Suprapubic skin (tissue), 4 donors: ENCODE results near the gene FMO4. TPM values are rescaled to one million over a fixed set of nuclear protein-coding genes. Genes with fewer than 3 reads are reported as not detected.

Experiments
- DNase-seq, 2 donors: peaks; one replicate each; pipeline ENCODE4 v3.0.0-alpha.2; 2019; ENCODE audit warnings: low spot score in 2 of 2
- H3K27ac ChIP-seq: fragments of 200-600 bp; sonication (generic); one replicate; pipeline ENCODE4 v1.5.1; 2019
- H3K27me3 ChIP-seq: fragments of 200-600 bp; sonication (generic); one replicate; pipeline ENCODE4 v1.5.1; 2019
- H3K36me3 ChIP-seq: fragments of 200-600 bp; sonication (generic); one replicate; pipeline ENCODE4 v1.5.1; 2019
- H3K4me1 ChIP-seq: fragments of 200-600 bp; sonication (generic); one replicate; pipeline ENCODE4 v1.5.1; 2019
- H3K4me3 ChIP-seq: fragments of 200-600 bp; sonication (generic); one replicate; pipeline ENCODE4 v1.5.1; 2019; ENCODE audit warnings: mild to moderate bottlenecking
- H3K9me3 ChIP-seq: fragments of 200-600 bp; sonication (generic); one replicate; pipeline ENCODE4 v1.5.1; 2019
- EP300 ChIP-seq: sonication (generic); formaldehyde crosslinking; IDR thresholded peaks from one replicate; pipeline ENCODE4 v1.6.1; 2017; ENCODE audit warnings: antibody characterized with exemption
- POLR2A ChIP-seq, 2 donors: fragments of 450-650 bp; IDR thresholded peaks; one replicate each; pipeline ENCODE4 v1.6.1; 2017; ENCODE audit warnings: antibody characterized with exemption in 2 of 2, mild to moderate bottlenecking in 2 of 2, moderate library complexity in 2 of 2
- POLR2AphosphoS5 ChIP-seq, 3 donors: sonication (generic); formaldehyde crosslinking; IDR thresholded peaks; one replicate each; pipeline ENCODE4 v1.6.1; 2017; ENCODE audit warnings: antibody characterized with exemption in 3 of 3
- WGBS: methylation state at CpG from one replicate; pipeline ENCODE4 v1.1.5; 2018; 5-methylcytosine and 5-hydroxymethylcytosine counted together
- total RNA-seq, 4 donors: library from RNA; depleted of rRNA; stranded (reverse); fragments of >200 nt; gene quantifications; one replicate each; pipeline ENCODE4 v1.1.0, GENCODE V29; 2016
- TF ChIP-seq, protein P1 (sequence below), 2 donors: fragments of 200-600 bp in 1 of 2; fragments of 450-650 bp in 1 of 2; sonication (generic) in 1 of 2; IDR thresholded peaks; one replicate each; pipeline ENCODE4 v1.5.1; 2016 to 2019; ENCODE audit warnings: antibody characterized with exemption in 2 of 2, mild to moderate bottlenecking in 1 of 2, moderate library complexity in 1 of 2

FMO4 gene
- total RNA-seq, 4 donors from 2014 or later, result 1.5 to 6.6 (median 2.7) TPM

DNA sequence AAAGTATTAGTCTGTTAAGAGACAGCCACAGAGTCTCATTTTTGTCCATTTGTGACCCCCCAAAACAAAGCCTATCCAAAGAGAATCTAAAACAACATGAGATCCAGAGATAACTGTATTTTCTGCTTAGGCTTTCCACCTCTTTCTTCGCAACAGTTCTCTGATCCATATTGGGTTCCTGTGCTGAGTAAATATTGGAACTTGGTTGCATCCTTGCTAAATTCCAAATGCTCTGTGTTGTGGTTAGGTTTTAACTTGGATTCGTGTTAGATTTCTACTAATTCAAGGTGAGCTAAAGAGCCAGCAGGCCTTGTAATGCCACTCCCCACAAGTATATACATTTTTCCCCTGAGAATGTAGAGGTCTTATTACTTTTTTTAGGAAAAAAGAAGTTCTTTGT, 36.4 kb upstream of the FMO4 start:
- Histone ChIP-seq H3K36me3 (no peaks in the 10 kb centered on the region), H3K27me3 (no peaks in the 10 kb centered on the region), H3K9me3 (no peaks in the 10 kb centered on the region), H3K27ac (no peak overlapping the region), H3K4me3 (no peak overlapping the region), H3K4me1 (no peaks in the 10 kb centered on the region)
- DNase-seq, result no peak
- WGBS, result 76% methylated on average over 2 of the region's 2 CpGs
- no peak for TF ChIP-seq POLR2A (IDR thresholded peaks at IDR 0.05)
- no peak for TF ChIP-seq EP300
- TF ChIP-seq, protein P1, sequence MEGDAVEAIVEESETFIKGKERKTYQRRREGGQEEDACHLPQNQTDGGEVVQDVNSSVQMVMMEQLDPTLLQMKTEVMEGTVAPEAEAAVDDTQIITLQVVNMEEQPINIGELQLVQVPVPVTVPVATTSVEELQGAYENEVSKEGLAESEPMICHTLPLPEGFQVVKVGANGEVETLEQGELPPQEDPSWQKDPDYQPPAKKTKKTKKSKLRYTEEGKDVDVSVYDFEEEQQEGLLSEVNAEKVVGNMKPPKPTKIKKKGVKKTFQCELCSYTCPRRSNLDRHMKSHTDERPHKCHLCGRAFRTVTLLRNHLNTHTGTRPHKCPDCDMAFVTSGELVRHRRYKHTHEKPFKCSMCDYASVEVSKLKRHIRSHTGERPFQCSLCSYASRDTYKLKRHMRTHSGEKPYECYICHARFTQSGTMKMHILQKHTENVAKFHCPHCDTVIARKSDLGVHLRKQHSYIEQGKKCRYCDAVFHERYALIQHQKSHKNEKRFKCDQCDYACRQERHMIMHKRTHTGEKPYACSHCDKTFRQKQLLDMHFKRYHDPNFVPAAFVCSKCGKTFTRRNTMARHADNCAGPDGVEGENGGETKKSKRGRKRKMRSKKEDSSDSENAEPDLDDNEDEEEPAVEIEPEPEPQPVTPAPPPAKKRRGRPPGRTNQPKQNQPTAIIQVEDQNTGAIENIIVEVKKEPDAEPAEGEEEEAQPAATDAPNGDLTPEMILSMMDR (IDR thresholded peaks at IDR 0.05), result no peak
- no peak for TF ChIP-seq POLR2AphosphoS5 (IDR thresholded peaks at IDR 0.05)

DNA sequence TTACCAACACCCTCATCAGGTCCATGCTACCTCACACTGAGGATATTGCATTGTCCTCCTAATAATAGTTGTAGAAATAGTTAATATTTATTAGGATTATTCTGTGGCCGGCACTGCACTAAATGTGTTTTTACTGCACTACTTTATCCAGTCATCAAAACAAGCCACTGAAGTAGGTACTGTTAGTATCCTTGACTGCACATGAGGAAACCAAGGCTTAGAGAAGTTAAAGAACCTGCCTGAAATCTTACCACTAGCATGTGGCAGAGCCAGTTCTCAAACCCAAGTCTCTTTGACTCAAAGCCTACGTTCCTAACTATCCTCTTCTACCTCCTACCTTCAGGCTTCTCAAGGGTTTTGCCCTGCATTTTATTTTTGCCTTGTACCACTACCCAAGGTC, 34.7 kb upstream of the FMO4 start:
- H3K4me1 ChIP-seq, result no peaks in the 10 kb centered on the region
- WGBS, result 86% methylated on average over 2 of the region's 2 CpGs
- no peak for DNase-seq
- H3K9me3 ChIP-seq, result no peaks in the 10 kb centered on the region
- H3K27ac ChIP-seq, result no peak overlapping the region
- no peaks in the 10 kb centered on the region for H3K27me3 ChIP-seq
- H3K36me3 ChIP-seq, result no peaks in the 10 kb centered on the region
- H3K4me3 ChIP-seq, result no peak overlapping the region
- TF ChIP-seq POLR2AphosphoS5 (IDR thresholded peaks at IDR 0.05), result no peak
- TF ChIP-seq EP300, result no peak
- TF ChIP-seq, protein P1 (IDR thresholded peaks at IDR 0.05), result no peak
- no peak for TF ChIP-seq POLR2A (IDR thresholded peaks at IDR 0.05)

DNA sequence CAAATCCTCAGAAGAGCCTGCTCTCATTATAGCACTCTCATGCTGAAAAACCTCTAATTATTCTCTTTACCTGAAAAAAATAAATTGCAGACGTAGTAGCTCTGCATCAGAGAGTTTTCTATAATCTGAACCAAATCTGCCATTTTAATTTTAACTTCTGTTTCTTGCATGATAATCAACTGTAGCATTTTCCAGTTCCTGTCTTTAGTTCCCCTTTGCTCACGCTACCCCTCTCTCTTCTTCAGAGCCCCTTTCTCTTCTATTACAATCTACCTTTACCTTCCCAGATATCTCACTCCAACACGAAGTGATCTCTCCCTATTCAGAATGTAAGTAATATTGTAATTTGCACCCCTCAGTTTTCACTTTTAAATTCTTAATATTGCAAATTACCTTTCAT, 34.3 kb upstream of the FMO4 start:
- Histone ChIP-seq H3K4me1 (no peaks in the 10 kb centered on the region), H3K9me3 (no peaks in the 10 kb centered on the region), H3K27ac (no peak overlapping the region), H3K36me3 (no peaks in the 10 kb centered on the region), H3K4me3 (no peak overlapping the region), H3K27me3 (no peaks in the 10 kb centered on the region)
- WGBS, result 77% methylated on average over 3 of the region's 3 CpGs
- TF ChIP-seq EP300 (no peak), POLR2A (IDR thresholded peaks at IDR 0.05) (no peak), POLR2AphosphoS5 (IDR thresholded peaks at IDR 0.05) (no peak)
- TF ChIP-seq, protein P1 (IDR thresholded peaks at IDR 0.05), result no peak
- no peak for DNase-seq

DNA sequence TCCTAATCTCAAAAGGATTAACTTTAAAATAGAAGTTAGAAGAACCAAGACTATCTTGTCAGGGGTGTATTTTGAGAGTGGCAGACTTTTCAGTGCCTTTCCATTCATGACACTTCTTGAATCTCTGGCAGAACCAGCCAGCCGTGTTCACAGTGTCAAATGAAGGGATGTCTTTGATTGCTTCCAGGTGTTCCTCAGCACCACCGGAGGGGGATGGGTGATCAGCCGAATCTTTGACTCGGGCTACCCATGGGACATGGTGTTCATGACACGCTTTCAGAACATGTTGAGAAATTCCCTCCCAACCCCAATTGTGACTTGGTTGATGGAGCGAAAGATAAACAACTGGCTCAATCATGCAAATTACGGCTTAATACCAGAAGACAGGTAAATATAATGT, 33.4 kb upstream of the FMO4 start:
- H3K4me3 ChIP-seq, result no peak overlapping the region
- no peak for TF ChIP-seq POLR2A (IDR thresholded peaks at IDR 0.05)
- TF ChIP-seq POLR2AphosphoS5 (IDR thresholded peaks at IDR 0.05), result no peak
- TF ChIP-seq, protein P1 (IDR thresholded peaks at IDR 0.05), result no peak
- no peak for TF ChIP-seq EP300
- no peak overlapping the region for H3K27ac ChIP-seq
- 77% methylated on average over 7 of the region's 7 CpGs for WGBS
- no peaks in the 10 kb centered on the region for H3K27me3 ChIP-seq
- H3K4me1 ChIP-seq, result no peaks in the 10 kb centered on the region
- DNase-seq, result no peak
- H3K36me3 ChIP-seq, result no peaks in the 10 kb centered on the region
- H3K9me3 ChIP-seq, result no peaks in the 10 kb centered on the region

DNA sequence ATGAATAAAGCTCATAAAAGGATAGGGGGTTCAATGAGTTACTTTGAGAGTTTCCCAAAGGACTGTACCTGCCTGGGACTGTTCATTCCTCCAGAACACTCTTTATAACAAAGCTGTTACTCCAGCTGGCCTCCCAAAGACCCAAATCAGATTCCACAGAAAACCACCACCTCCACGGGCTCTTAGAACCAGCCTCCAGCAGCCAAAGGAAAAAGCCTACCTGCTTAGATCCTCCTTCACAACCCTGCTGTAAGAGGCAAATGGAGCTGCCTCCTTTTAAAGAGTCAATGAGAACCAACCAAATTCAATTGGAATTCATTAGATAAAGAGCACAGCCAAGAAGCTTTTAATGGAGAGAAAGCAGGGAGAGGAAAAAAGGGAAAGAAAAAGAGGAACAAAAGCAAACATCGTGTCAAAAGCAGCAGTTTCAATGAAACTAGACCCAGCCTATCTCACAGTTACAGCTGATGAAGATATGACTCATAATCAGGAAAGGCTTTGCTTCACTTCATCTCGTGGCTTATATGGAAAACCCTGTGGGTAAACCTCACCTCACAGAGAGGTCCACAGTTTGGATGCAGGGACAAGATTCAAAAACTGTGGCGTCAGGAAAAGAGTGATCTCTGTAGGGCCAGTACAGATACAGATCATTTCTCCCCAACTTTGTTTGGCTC, 27.8 kb upstream of the FMO4 start:
- H3K4me3 ChIP-seq, result no peak overlapping the region
- no peak for DNase-seq
- no peaks in the 10 kb centered on the region for H3K9me3 ChIP-seq
- no peak overlapping the region for H3K27ac ChIP-seq
- H3K4me1 ChIP-seq, result no peaks in the 10 kb centered on the region
- no peaks in the 10 kb centered on the region for H3K27me3 ChIP-seq
- TF ChIP-seq EP300, result no peak
- TF ChIP-seq POLR2AphosphoS5 (IDR thresholded peaks at IDR 0.05), result no peak
- no peak for TF ChIP-seq POLR2A (IDR thresholded peaks at IDR 0.05)
- TF ChIP-seq, protein P1 (IDR thresholded peaks at IDR 0.05), result no peak
- 46% methylated on average over 4 of the region's 4 CpGs for WGBS
- H3K36me3 ChIP-seq, result no peaks in the 10 kb centered on the region
